Melanocyte of skin (primary cell): ENCODE data around the gene PRRT1B. TPM values are rescaled to one million over a fixed set of nuclear protein-coding genes. Genes with fewer than 3 reads are reported as not detected.

Experiments used
- total RNA-seq, 2 donors: library from RNA; depleted of rRNA; stranded (reverse); fragments of >200 nt; gene quantifications; 2 replicates each; pipeline ENCODE4 v1.2.3, GENCODE V29; 2012

Gene PRRT1B
- total RNA-seq = not detected

GRCh38 chr9:131545003-131545785 is at the start of gene PRRT1B:
PRRT1B (plus strand) TSS chr9:131545523; CDS start chr9:131545616, 93 bp downstream.

GRCh38 chr9:131502781-131503625 is 42.3 kb upstream of the PRRT1B start, which contains the start of gene POMT1:
POMT1 (plus strand) TSS chr9:131502918; CDS start chr9:131504219, 1,301 bp downstream.

GRCh38 chr9:131530920-131531832 is 14.1 kb upstream of the PRRT1B start, which contains the start of gene UCK1:
UCK1 (minus strand) TSS chr9:131531263; CDS start chr9:131531174, 89 bp downstream.

Other genes starting within 250 kb of the PRRT1B start
- 10 to 100 TPM; 59.9 to 60.9 TPM for gene PRRC2B, start 151.4 kb upstream of the PRRT1B start, total RNA-seq
- 10 to 100 TPM; 22.0 to 22.4 TPM for gene POMT1, start 42.6 kb upstream of the PRRT1B start, total RNA-seq
- gene UCK1, start 14.3 kb upstream of the PRRT1B start, total RNA-seq = 10 to 100 TPM; 42.0 to 42.3 TPM
- gene RAPGEF1, start 194.6 kb downstream of the PRRT1B start, total RNA-seq = 10 to 100 TPM; 73.3 to 85.3 TPM